Prostate gland (tissue), 2 donors: ENCODE measurements around the gene KCNK6. TPM values are rescaled to one million over a fixed set of nuclear protein-coding genes. Genes with fewer than 3 reads are reported as not detected.

Experiments used
- DNase-seq: peaks from one replicate; pipeline ENCODE4 v3.0.0-alpha.2; 2019; ENCODE audit warnings: low spot score
- H3K27ac ChIP-seq, 2 donors: fragments of 200-600 bp; sonication (generic); 2 replicates each; pipeline ENCODE4 v1.5.1; 2017 to 2019
- H3K27me3 ChIP-seq: fragments of 200-600 bp; sonication (generic); replicated peaks from 2 replicates; pipeline ENCODE4 v1.5.1; 2019; ENCODE audit not compliant: insufficient read depth
- H3K36me3 ChIP-seq, 2 donors: fragments of 200-600 bp; sonication (generic); 1 replicate in 1 of 2; 2 replicates in 1 of 2; pipeline versions ENCODE4 v1.5.1 to v1.8.1; 2017 to 2019
- H3K4me1 ChIP-seq: fragments of 200-600 bp; sonication (generic); replicated peaks from 2 replicates; pipeline ENCODE4 v1.5.1; 2019
- H3K4me3 ChIP-seq, 2 donors: fragments of 200-600 bp; sonication (generic); 2 replicates each; pipeline ENCODE4 v1.5.1; 2017 to 2019
- H3K9me3 ChIP-seq: fragments of 200-600 bp; sonication (generic); 2 replicates; pipeline ENCODE4 v1.5.1; 2017
- CTCF ChIP-seq, 4 experiments: fragments of 200-600 bp in 2 of 4; fragments of 450-650 bp in 2 of 4; sonication (generic) in 2 of 4; IDR thresholded peaks; 1 replicate in 3 of 4; 2 replicates in 1 of 4; pipeline ENCODE4 v1.5.1; 2016 to 2019; ENCODE audit warnings: antibody characterized with exemption in 4 of 4, mild to moderate bottlenecking in 2 of 4, moderate library complexity in 2 of 4
- POLR2A ChIP-seq: fragments of 450-650 bp; IDR thresholded peaks from one replicate; pipeline ENCODE4 v1.6.1; 2016; ENCODE audit warnings: antibody characterized with exemption, mild to moderate bottlenecking
- POLR2AphosphoS5 ChIP-seq: sonication (generic); formaldehyde crosslinking; IDR thresholded peaks from one replicate; pipeline ENCODE4 v1.6.1; 2017; ENCODE audit warnings: antibody characterized with exemption
- WGBS: methylation state at CpG from one replicate; pipeline ENCODE4 v1.1.5; 2018; 5-methylcytosine and 5-hydroxymethylcytosine counted together
- intact Hi-C: fragments of 100-400 bp; cut with DNase I; formaldehyde crosslinking; loops from one replicate; pipeline ENCODE4 v1.14.2; 2022
- total RNA-seq, 2 donors: library from RNA; depleted of rRNA; stranded (reverse); fragments of >200 nt; gene quantifications; one replicate each; pipeline ENCODE4 v1.1.0, GENCODE V29; 2016

Gene KCNK6
- total RNA-seq, 2 donors from 2014 or later = 5.9 to 7.3 TPM

- no peak for TF ChIP-seq CTCF (IDR thresholded peaks at IDR 0.05)
- Histone ChIP-seq H3K36me3 (no peaks in the 10 kb centered on the region), H3K4me3 (no peak overlapping the region), H3K4me1 (no peaks in the 10 kb centered on the region), H3K9me3 (no peaks in the 10 kb centered on the region), H3K27ac (no peak overlapping the region), H3K27me3 (no peaks in the 10 kb centered on the region)
- WGBS = 86% methylated on average over 4 of the region's 4 CpGs
- DNase-seq = no peak
- intact Hi-C loops = no loop called here
Measured at GRCh38 chr19:38346837-38347236, 27.2 kb downstream of the KCNK6 start.

GRCh38 chr19:38350883-38351282 is 31.2 kb downstream of the KCNK6 start:
- no peak overlapping the region for H3K27ac ChIP-seq
- no peaks in the 10 kb centered on the region for H3K4me1 ChIP-seq
- DNase-seq = no peak
- no peak overlapping the region for H3K4me3 ChIP-seq
- 52% methylated on average over 3 of the region's 3 CpGs for WGBS
- H3K9me3 ChIP-seq = no peaks in the 10 kb centered on the region
- H3K27me3 ChIP-seq = no peaks in the 10 kb centered on the region
- TF ChIP-seq POLR2AphosphoS5 = no peak
- no peak for TF ChIP-seq POLR2A
- no peak for TF ChIP-seq CTCF (IDR thresholded peaks at IDR 0.05)
- no peaks in the 10 kb centered on the region for H3K36me3 ChIP-seq
- intact Hi-C loops = no loop called here

GRCh38 chr19:38351865-38352395 is 32.3 kb downstream of the KCNK6 start:
- H3K9me3 ChIP-seq = no peaks in the 10 kb centered on the region
- H3K36me3 ChIP-seq = no peaks in the 10 kb centered on the region
- intact Hi-C loops = no loop called here
- H3K4me3 ChIP-seq = no peak overlapping the region
- H3K27me3 ChIP-seq = no peaks in the 10 kb centered on the region
- TF ChIP-seq CTCF (IDR thresholded peaks at IDR 0.05) (no peak), POLR2A (no peak), POLR2AphosphoS5 (no peak)
- H3K27ac ChIP-seq = no peak overlapping the region
- H3K4me1 ChIP-seq = no peaks in the 10 kb centered on the region
- WGBS = 68% methylated on average over 9 of the region's 9 CpGs
- no peak for DNase-seq

GRCh38 chr19:38352611-38353010 is 33.0 kb downstream of the KCNK6 start:
- Histone ChIP-seq H3K4me1 (no peaks in the 10 kb centered on the region), H3K9me3 (no peaks in the 10 kb centered on the region), H3K27ac (no peak overlapping the region), H3K4me3 (no peak overlapping the region), H3K36me3 (no peaks in the 10 kb centered on the region), H3K27me3 (no peaks in the 10 kb centered on the region)
- DNase-seq = no peak
- intact Hi-C loops = no loop called here
- no peak for TF ChIP-seq POLR2A
- TF ChIP-seq POLR2AphosphoS5 = no peak
- no peak for TF ChIP-seq CTCF (IDR thresholded peaks at IDR 0.05)
- 64% methylated on average over 8 of the region's 8 CpGs for WGBS
